Measurements from ENCODE around the gene HDAC4.

The HDAC4 gene

GRCh38 chr2:239198221-239198620 is 202.6 kb downstream of the HDAC4 start:
- Histone ChIP-seq H3K36me3 (ENCODE audit: control insufficient read depth in 2 of 2, insufficient read depth in 1 of 2, low read length in 2 of 2) (peaks cover 0 to 3% of the 10 kb centered on the region in 2 experiments; a peak in 1 of 3 replicates), H3K9me3 (ENCODE audit: control insufficient read depth, insufficient read depth, low read depth, low read length) (no peaks in the 10 kb centered on the region), H3K4me1 (ENCODE audit: control insufficient read depth, insufficient read depth, low read length) (no peaks in the 10 kb centered on the region), H3K27ac (ENCODE audit: extremely low read depth, low read depth, low read length) (no peak overlapping the region), H3K4me3 (ENCODE audit: low read depth, low read length) (no peak overlapping the region)
- POLR2A ChIA-PET, result no interaction called here
- TF ChIP-seq ZNF623 (tag by site-specific recombination; IDR thresholded peaks at IDR 0.05) (no peak), ZXDB (tag by site-specific recombination; IDR thresholded peaks at IDR 0.05) (no peak), WT1 (tag by site-specific recombination; IDR thresholded peaks at IDR 0.05) (no peak)
- CTCF ChIA-PET, result no interaction called here

- Histone ChIP-seq H3K36me3 (ENCODE audit: control insufficient read depth in 2 of 2, insufficient read depth in 1 of 2, low read length in 2 of 2) (peaks cover 0 to 3% of the 10 kb centered on the region in 2 experiments; a peak in 1 of 3 replicates), H3K4me1 (ENCODE audit: control insufficient read depth, insufficient read depth, low read length) (no peaks in the 10 kb centered on the region), H3K27ac (ENCODE audit: extremely low read depth, low read depth, low read length) (no peak overlapping the region), H3K9me3 (ENCODE audit: control insufficient read depth, insufficient read depth, low read depth, low read length) (no peaks in the 10 kb centered on the region), H3K4me3 (ENCODE audit: low read depth, low read length) (no peak overlapping the region)
- ChIA-PET CTCF (no interaction called here), POLR2A (no interaction called here)
- TF ChIP-seq ZNF555 (tag by site-specific recombination; conservative IDR thresholded peaks at IDR 0.05), result no peak
- TF ChIP-seq ZNF248 (tag by site-specific recombination; IDR thresholded peaks at IDR 0.05), result no peak
- no peak for TF ChIP-seq ZNF184 (tag by site-specific recombination; IDR thresholded peaks at IDR 0.05)
- TF ChIP-seq ZSCAN18 (tag by site-specific recombination; IDR thresholded peaks at IDR 0.05), result no peak
These were observed 203.7 kb downstream of the HDAC4 start for GRCh38 chr2:239197146-239197545.

GRCh38 chr2:239196474-239197021 is 204.3 kb downstream of the HDAC4 start:
- no peak for TF ChIP-seq ZNF704 (tag by site-specific recombination; IDR thresholded peaks at IDR 0.05)
- no peak for TF ChIP-seq ZNF148 (tag by site-specific recombination; IDR thresholded peaks at IDR 0.05; ENCODE audit: borderline replicate concordance)
- TF ChIP-seq EGR2 (tag by site-specific recombination; IDR thresholded peaks at IDR 0.05; ENCODE audit: low read depth), result no peak
- no peak for TF ChIP-seq ZNF398 (tag by site-specific recombination; IDR thresholded peaks at IDR 0.05)
- TF ChIP-seq ZBTB44 (tag by site-specific recombination; IDR thresholded peaks at IDR 0.05), result no peak
- POLR2A ChIA-PET, result no interaction called here
- Histone ChIP-seq H3K4me3 (ENCODE audit: low read depth, low read length) (no peak overlapping the region), H3K9me3 (ENCODE audit: control insufficient read depth, insufficient read depth, low read depth, low read length) (no peaks in the 10 kb centered on the region), H3K27ac (ENCODE audit: extremely low read depth, low read depth, low read length) (no peak overlapping the region), H3K36me3 (ENCODE audit: control insufficient read depth in 2 of 2, insufficient read depth in 1 of 2, low read length in 2 of 2) (peaks cover 0 to 3% of the 10 kb centered on the region in 2 experiments; a peak in 1 of 3 replicates), H3K4me1 (ENCODE audit: control insufficient read depth, insufficient read depth, low read length) (no peaks in the 10 kb centered on the region)
- CTCF ChIA-PET, result no interaction called here
